IMR-90 (cell line): ENCODE measurements around the gene RAD23B.

Experiments used
- CEBPB ChIP-seq: IDR thresholded peaks from 2 replicates; pipeline ENCODE4 v1.6.1; 2012; ENCODE audit warnings: low read depth, low read length, improper control_type of control experiment
- CHD1 ChIP-seq: IDR thresholded peaks from 2 replicates; pipeline ENCODE4 v1.6.1; 2012; ENCODE audit warnings: low read depth, low read length, improper control_type of control experiment
- MAFK ChIP-seq: IDR thresholded peaks from 2 replicates; pipeline ENCODE4 v1.6.1; 2012; ENCODE audit warnings: low read depth, low read length, improper control_type of control experiment
- MXI1 ChIP-seq: IDR thresholded peaks from 2 replicates; pipeline ENCODE4 v1.6.1; 2012; ENCODE audit warnings: low read depth, mild to moderate bottlenecking, low read length, moderate library complexity, borderline replicate concordance
- POLR2A ChIP-seq: IDR thresholded peaks from 2 replicates; pipeline ENCODE4 v1.6.1; 2012; ENCODE audit warnings: mild to moderate bottlenecking, low read depth, low read length
- TF ChIP-seq, protein P1 (sequence below): conservative IDR thresholded peaks from 2 replicates; pipeline ENCODE4 v1.5.1; 2012; ENCODE audit warnings: mild to moderate bottlenecking, low read depth, low read length, improper control_type of control experiment
- TF ChIP-seq, protein P2 (sequence below): fragments of 150-350 bp; IDR thresholded peaks from 2 replicates; pipeline ENCODE4 v1.6.1; 2017; ENCODE audit warnings: mild to moderate bottlenecking, antibody characterized with exemption, low read length, low read depth

DNA sequence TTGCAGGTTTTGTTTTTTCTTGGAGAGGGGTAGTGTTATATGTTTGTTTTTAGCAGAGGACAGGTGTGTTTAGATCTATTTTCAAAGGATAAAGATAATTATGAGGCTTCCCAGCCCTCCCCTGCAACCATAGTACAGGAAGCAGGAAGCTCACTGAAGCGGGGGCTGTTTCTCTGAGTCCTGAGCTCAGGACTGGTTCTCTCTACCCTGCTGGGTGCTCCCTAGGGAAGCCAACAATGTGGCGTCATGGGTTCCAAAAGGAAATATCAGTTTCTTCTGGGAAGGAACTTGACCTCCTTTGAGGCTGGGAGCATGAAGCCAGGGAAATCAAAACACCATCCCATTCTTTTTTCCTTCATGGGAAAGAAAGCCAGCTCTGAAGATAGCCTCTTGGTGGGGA, 62.2 kb downstream of the RAD23B start:
- TF ChIP-seq, protein P1, sequence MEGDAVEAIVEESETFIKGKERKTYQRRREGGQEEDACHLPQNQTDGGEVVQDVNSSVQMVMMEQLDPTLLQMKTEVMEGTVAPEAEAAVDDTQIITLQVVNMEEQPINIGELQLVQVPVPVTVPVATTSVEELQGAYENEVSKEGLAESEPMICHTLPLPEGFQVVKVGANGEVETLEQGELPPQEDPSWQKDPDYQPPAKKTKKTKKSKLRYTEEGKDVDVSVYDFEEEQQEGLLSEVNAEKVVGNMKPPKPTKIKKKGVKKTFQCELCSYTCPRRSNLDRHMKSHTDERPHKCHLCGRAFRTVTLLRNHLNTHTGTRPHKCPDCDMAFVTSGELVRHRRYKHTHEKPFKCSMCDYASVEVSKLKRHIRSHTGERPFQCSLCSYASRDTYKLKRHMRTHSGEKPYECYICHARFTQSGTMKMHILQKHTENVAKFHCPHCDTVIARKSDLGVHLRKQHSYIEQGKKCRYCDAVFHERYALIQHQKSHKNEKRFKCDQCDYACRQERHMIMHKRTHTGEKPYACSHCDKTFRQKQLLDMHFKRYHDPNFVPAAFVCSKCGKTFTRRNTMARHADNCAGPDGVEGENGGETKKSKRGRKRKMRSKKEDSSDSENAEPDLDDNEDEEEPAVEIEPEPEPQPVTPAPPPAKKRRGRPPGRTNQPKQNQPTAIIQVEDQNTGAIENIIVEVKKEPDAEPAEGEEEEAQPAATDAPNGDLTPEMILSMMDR: no peak
- TF ChIP-seq CEBPB (no peak), MXI1 (no peak), POLR2A (no peak), MAFK (no peak), CHD1 (no peak)
- TF ChIP-seq, protein P2, sequence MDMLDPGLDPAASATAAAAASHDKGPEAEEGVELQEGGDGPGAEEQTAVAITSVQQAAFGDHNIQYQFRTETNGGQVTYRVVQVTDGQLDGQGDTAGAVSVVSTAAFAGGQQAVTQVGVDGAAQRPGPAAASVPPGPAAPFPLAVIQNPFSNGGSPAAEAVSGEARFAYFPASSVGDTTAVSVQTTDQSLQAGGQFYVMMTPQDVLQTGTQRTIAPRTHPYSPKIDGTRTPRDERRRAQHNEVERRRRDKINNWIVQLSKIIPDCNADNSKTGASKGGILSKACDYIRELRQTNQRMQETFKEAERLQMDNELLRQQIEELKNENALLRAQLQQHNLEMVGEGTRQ: no peak
